IMR-90 (cell line): Measurements from ENCODE around the gene PIAS1. TPM values are rescaled to one million over a fixed set of nuclear protein-coding genes. Genes with fewer than 3 reads are reported as not detected.

Experiments
- ATAC-seq: fragments of 200-7000 bp; cut with Tn5 transposase; 2 replicates; pipeline ENCODE4 v1.9.1; 2020; ENCODE audit warnings: low read depth, mild to moderate bottlenecking, moderate library complexity
- BruUV-seq: library from RNA; stranded (reverse); fragments of 400-500 nt; replicated peaks from 2 replicates; lab custom pipeline; 2021; lab: Mats Ljungman, UMichigan
- CTCF ChIA-PET: fragments of 300-600 bp; formaldehyde crosslinking; extraction: SDS; loops from one replicate; lab custom pipeline; 2021; ENCODE audit warnings: antibody characterized with exemption; lab: Yijun Ruan, JAX
- POLR2A ChIA-PET: fragments of 300-600 bp; sonication (Branson Sonifier 250); formaldehyde crosslinking; loops from one replicate; lab custom pipeline; 2022; ENCODE audit warnings: antibody characterized with exemption; ENCODE audit not compliant: unreplicated experiment; lab: Charles Lee
- DNase-seq: peaks from one replicate; pipeline ENCODE4 v3.0.0; 2013
- H2AFZ ChIP-seq: replicated peaks from 2 replicates; pipeline ENCODE3; 2013; ENCODE audit warnings: low read length, mild to moderate bottlenecking; ENCODE audit not compliant: poor library complexity
- H2AK5ac ChIP-seq: 2 replicates; pipeline ENCODE4 v1.6.1; 2013; ENCODE audit warnings: low read depth, low read length, inconsistent platforms
- H2AK9ac ChIP-seq: replicated peaks from 2 replicates; pipeline ENCODE3; 2013; ENCODE audit warnings: mild to moderate bottlenecking, low read depth, low read length, moderate library complexity; ENCODE audit not compliant: poor library complexity
- H2BK120ac ChIP-seq: 2 replicates; pipeline ENCODE4 v1.6.1; 2013; ENCODE audit warnings: low read depth, low read length, inconsistent platforms
- H2BK15ac ChIP-seq: 3 replicates; pipeline ENCODE4 v1.6.1; 2013; ENCODE audit warnings: low read depth, low read length, inconsistent platforms
- H2BK20ac ChIP-seq: 2 replicates; pipeline ENCODE4 v1.6.1; 2013; ENCODE audit warnings: low read depth, mild to moderate bottlenecking, inconsistent platforms, low read length, moderate library complexity
- H2BK5ac ChIP-seq: 2 replicates; pipeline ENCODE4 v1.6.1; 2013; ENCODE audit warnings: mild to moderate bottlenecking, low read depth, low read length, inconsistent platforms; ENCODE audit not compliant: poor library complexity, severe bottlenecking
- H3K14ac ChIP-seq: replicated peaks from 2 replicates; pipeline ENCODE4 v1.6.1; 2013; ENCODE audit warnings: low read depth, low read length, inconsistent platforms
- H3K18ac ChIP-seq: 2 replicates; pipeline ENCODE4 v1.6.1; 2013; ENCODE audit warnings: low read depth, low read length, control low read depth
- H3K23ac ChIP-seq: 2 replicates; pipeline ENCODE4 v1.6.1; 2013; ENCODE audit warnings: low read depth, low read length, inconsistent platforms
- H3K27ac ChIP-seq: 2 replicates; pipeline ENCODE4 v1.5.1; 2013; ENCODE audit warnings: mild to moderate bottlenecking, control low read depth, low read length; ENCODE audit not compliant: insufficient read depth
- H3K27me3 ChIP-seq: 2 replicates; pipeline ENCODE4 v1.6.1; 2013; ENCODE audit warnings: low read length; ENCODE audit not compliant: control insufficient read depth, insufficient read depth
- H3K36me3 ChIP-seq: 2 replicates; pipeline ENCODE4 v1.6.1; 2013; ENCODE audit warnings: low read length, mixed read lengths; ENCODE audit not compliant: control insufficient read depth, insufficient read depth
- H3K4ac ChIP-seq: 2 replicates; pipeline ENCODE4 v1.6.1; 2013; ENCODE audit warnings: low read depth, low read length, inconsistent platforms
- H3K4me1 ChIP-seq: 2 replicates; pipeline ENCODE4 v1.6.1; 2013; ENCODE audit warnings: low read length, mixed read lengths; ENCODE audit not compliant: control insufficient read depth, insufficient read depth
- H3K4me2 ChIP-seq: 2 replicates; pipeline ENCODE4 v1.6.1; 2013; ENCODE audit warnings: low read depth, mild to moderate bottlenecking, control low read depth, low read length, moderate library complexity
- H3K4me3 ChIP-seq: 2 replicates; pipeline ENCODE4 v1.5.1; 2013; ENCODE audit warnings: low read depth, mild to moderate bottlenecking, control low read depth, low read length, moderate library complexity; ENCODE audit not compliant: insufficient read depth
- H3K56ac ChIP-seq: 2 replicates; pipeline ENCODE4 v1.6.1; 2013; ENCODE audit warnings: low read length, inconsistent platforms; ENCODE audit not compliant: insufficient read depth; ENCODE audit errors: extremely low read depth
- H3K79me1 ChIP-seq, 2 experiments: 2 replicates each; pipeline ENCODE4 v1.6.1; 2013; ENCODE audit warnings: low read length in 2 of 2, inconsistent platforms in 1 of 2, low read depth in 1 of 2
- H3K9ac ChIP-seq: 2 replicates; pipeline ENCODE4 v1.6.1; 2013; ENCODE audit warnings: low read depth, low read length, control low read depth
- H3K9me1 ChIP-seq: 2 replicates; pipeline ENCODE4 v1.6.1; 2013; ENCODE audit warnings: low read length, inconsistent platforms; ENCODE audit not compliant: insufficient read depth
- H3K9me3 ChIP-seq: 2 replicates; pipeline ENCODE4 v1.6.1; 2013; ENCODE audit warnings: low read length; ENCODE audit not compliant: control insufficient read depth, insufficient read depth
- H4K20me1 ChIP-seq: 2 replicates; pipeline ENCODE4 v1.6.1; 2013; ENCODE audit warnings: low read length, inconsistent platforms; ENCODE audit not compliant: insufficient read depth
- H4K5ac ChIP-seq: 2 replicates; pipeline ENCODE4 v1.6.1; 2013; ENCODE audit warnings: mild to moderate bottlenecking, low read depth, low read length, control low read depth
- H4K8ac ChIP-seq, 2 experiments: 2 replicates each; pipeline ENCODE4 v1.6.1; 2013; ENCODE audit warnings: low read depth in 2 of 2, low read length in 2 of 2, control low read depth in 1 of 2, inconsistent platforms in 1 of 2
- H4K91ac ChIP-seq: 2 replicates; pipeline ENCODE4 v1.6.1; 2013; ENCODE audit warnings: low read depth, low read length, inconsistent platforms; ENCODE audit not compliant: insufficient read depth
- MAZ ChIP-seq: IDR thresholded peaks from 2 replicates; pipeline ENCODE4 v1.6.1; 2012; ENCODE audit warnings: low read depth, mild to moderate bottlenecking, low read length, improper control_type of control experiment, moderate library complexity, borderline replicate concordance
- USF2 ChIP-seq: fragments of 150-350 bp; IDR thresholded peaks from 2 replicates; pipeline ENCODE4 v1.6.1; 2017; ENCODE audit warnings: mild to moderate bottlenecking, antibody characterized with exemption, low read length, low read depth
- WGBS, 2 experiments: methylation state at CpG; one replicate each; pipeline versions ENCODE4 v1.1.5 to v1.1.7; 2013; ENCODE audit warnings: missing lambda C conversion rate in 2 of 2; ENCODE audit not compliant: insufficient read length in 1 of 2; ENCODE audit errors: extremely low coverage in 2 of 2; 5-methylcytosine and 5-hydroxymethylcytosine counted together
- dilution Hi-C: fragments of 300-500 bp; cut with HindIII; formaldehyde crosslinking; loops from one replicate; pipeline ENCODE4 v1.14.3; 2018; ENCODE audit warnings: low sequenced_read_pairs; ENCODE audit not compliant: unreplicated experiment
- in situ Hi-C: fragments of 300-500 bp; cut with MboI; formaldehyde crosslinking; loops from 3 replicates; pipeline ENCODE4 v1.14.3; 2019; ENCODE audit warnings: low sequenced_read_pairs, inconsistent platforms, mixed read lengths
- intact Hi-C: fragments of 100-400 bp; cut with micrococcal nuclease; formaldehyde crosslinking; loops from 2 replicates; pipeline ENCODE4 v1.10.0; 2022
- polyA plus RNA-seq, 3 experiments: library from polyadenylated mRNA; depleted of rRNA; stranded (reverse); fragments of >200 nt; gene quantifications; 2 replicates each; pipeline ENCODE4 v1.2.3, GENCODE V29; 2012; ENCODE audit warnings: low replicate concordance in 1 of 3
- total RNA-seq: library from RNA; depleted of rRNA; stranded (reverse); fragments of >200 nt; gene quantifications from 2 replicates; pipeline ENCODE4 v1.2.3, GENCODE V29; 2012

Gene PIAS1
- total and polyA plus RNA-seq, 2 of the 4 experiments (the other 2 are of a cell fraction) = 20.0 to 63.6 TPM

DNA sequence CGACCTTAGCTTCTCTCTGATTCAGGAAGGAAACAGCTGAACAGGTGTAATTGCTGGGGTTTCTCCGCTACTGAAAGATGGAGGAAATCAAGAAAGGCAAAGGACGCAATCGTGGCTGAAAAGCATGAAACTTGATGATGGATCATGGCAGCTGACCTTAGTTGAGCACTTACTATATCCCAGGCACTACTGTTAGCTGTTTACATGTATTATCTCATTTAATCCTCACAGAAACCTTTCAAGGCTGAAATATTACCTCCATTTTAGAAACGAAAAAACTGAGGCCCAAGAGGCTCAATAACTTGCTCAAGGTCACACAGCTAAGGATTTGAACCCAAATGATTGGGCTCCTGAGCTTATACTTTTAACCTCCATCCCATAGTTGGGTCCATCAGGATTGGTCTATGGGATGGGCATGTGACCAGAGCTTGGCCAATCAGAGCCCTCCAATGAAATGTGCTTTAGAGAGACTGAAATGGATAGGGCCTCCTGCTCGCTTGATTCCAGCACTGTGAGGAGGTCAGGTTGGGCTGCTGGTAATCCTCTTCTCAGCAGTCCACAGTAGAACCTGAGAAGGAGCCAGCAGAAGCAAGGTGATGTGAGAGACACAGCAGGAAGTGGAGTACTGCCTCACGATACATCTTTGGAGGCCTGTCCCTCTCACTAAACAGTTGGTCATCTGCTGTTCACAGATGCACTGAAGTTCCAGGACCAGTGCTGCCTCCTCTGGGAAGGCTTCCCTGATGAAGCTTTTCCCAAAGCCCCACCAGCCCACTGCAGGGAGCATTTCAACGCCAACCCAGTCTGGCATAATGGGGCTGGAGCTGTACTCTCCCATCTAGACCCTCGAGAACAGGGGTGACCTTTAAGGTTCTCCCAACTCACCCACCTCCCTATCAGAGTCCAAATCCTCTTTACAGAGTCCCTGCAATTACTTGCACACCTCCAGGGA is 165.0 kb downstream of the PIAS1 start:
- Histone ChIP-seq H3K18ac (no peak overlapping the region), H3K14ac (no peak overlapping the region), H2BK5ac (no peak overlapping the region), H3K36me3 (no peaks in the 10 kb centered on the region; the same call in 1 of the 2 replicates), H2BK15ac (no peak overlapping the region), H3K4ac (no peak overlapping the region), H3K4me2 (no peak overlapping the region), H3K9ac (no peak overlapping the region), H4K8ac (no peak overlapping the region), H3K56ac (no peak overlapping the region), H3K9me1 (peaks cover 15% of the 10 kb centered on the region; the same call in 1 of the 2 replicates), H3K79me1 (peaks cover 48 to 64% of the 10 kb centered on the region in 2 experiments), H3K9me3 (no peaks in the 10 kb centered on the region), H2BK120ac (no peak overlapping the region), H3K23ac (no peak overlapping the region), H2AK9ac (no peak overlapping the region), H2AFZ (no peak overlapping the region), H3K27ac (no peak overlapping the region), H3K4me3 (no peak overlapping the region), H4K91ac (no peak overlapping the region), H2AK5ac (no peak overlapping the region), H2BK20ac (no peak overlapping the region), H4K5ac (no peak overlapping the region), H3K4me1 (no peaks in the 10 kb centered on the region), H3K27me3 (no peaks in the 10 kb centered on the region), H4K20me1 (peaks cover 24% of the 10 kb centered on the region)
- DNase-seq = no peak
- in situ Hi-C loops (no loop called here), intact Hi-C loops (no loop called here), dilution Hi-C loops (no loop called here)
- no TSS peak for BruUV-seq
- ChIA-PET POLR2A (no interaction called here), CTCF (no interaction called here)
- ATAC-seq = no peak
- TF ChIP-seq MAZ (no peak), USF2 (peak; percentile 73)
- 96% methylated on average over 4 of the region's 9 CpGs; no CpG with 5 or more reads in 1 of the 2 experiments for WGBS, 2 experiments
